K562 (cell line): ENCODE measurements around the gene MRPS31. TPM values are rescaled to one million over a fixed set of nuclear protein-coding genes. Genes with fewer than 3 reads are reported as not detected.

Source experiments
- ATAC-seq: fragments of 200-7000 bp; cut with Tn5 transposase; 3 replicates; pipeline ENCODE4 v1.9.1; 2020; ENCODE audit warnings: moderate library complexity
- BruUV-seq: library from RNA; stranded (reverse); fragments of 400-500 nt; replicated peaks from 2 replicates; lab custom pipeline; 2021; lab: Mats Ljungman, UMichigan
- CTCF ChIA-PET: fragments of 300-600 bp; formaldehyde crosslinking; extraction: SDS; loops from one replicate; lab custom pipeline; 2021; ENCODE audit warnings: low intra/inter-chr PET ratio; lab: Yijun Ruan, JAX
- POLR2A ChIA-PET: fragments of 300-600, 350-650 bp; sonication (Branson Sonifier 250); formaldehyde crosslinking; extraction: SDS; loops from one replicate; lab custom pipeline; 2021; ENCODE audit warnings: antibody characterized with exemption, inconsistent platforms; lab: Yijun Ruan, JAX
- DNase-seq, 4 experiments: peaks; one replicate each; pipeline versions ENCODE4 v3.0.0 to v3.0.0-alpha.2; 2011 to 2018; ENCODE audit warnings: low spot score in 3 of 4, mixed read lengths in 3 of 4; ENCODE audit errors: extremely low read depth in 1 of 4
- FAIRE-seq: peaks from 2 replicates; lab custom pipeline; 2011; peaks lifted over from hg19 to GRCh38; lab: Jason Lieb, UNC
- H2AFZ ChIP-seq: 2 replicates; pipeline ENCODE4 v1.6.0; 2011; ENCODE audit warnings: low read depth, low read length, control low read depth, inconsistent platforms
- H3K27ac ChIP-seq: fragments of 200-600 bp; 3 replicates; pipeline ENCODE4 v1.8.0; 2011; ENCODE audit warnings: low read depth, mild to moderate bottlenecking, control low read depth, inconsistent platforms, low read length, moderate library complexity, mixed read lengths; ENCODE audit errors: extremely low read depth
- H3K27me3 ChIP-seq, 2 experiments: fragments of 300-600 bp in 1 of 2; 2 replicates in 1 of 2; 3 replicates in 1 of 2; pipeline versions ENCODE4 v1.6.0 to v1.8.0; 2011; ENCODE audit warnings: inconsistent platforms in 2 of 2, low read length in 2 of 2, mild to moderate bottlenecking in 1 of 2, mixed read lengths in 1 of 2, moderate library complexity in 1 of 2; ENCODE audit not compliant: control insufficient read depth in 2 of 2, insufficient read depth in 2 of 2
- H3K36me3 ChIP-seq: fragments of 300-600 bp; 3 replicates; pipeline ENCODE4 v1.8.0; 2011; ENCODE audit warnings: mild to moderate bottlenecking, low read length, inconsistent platforms; ENCODE audit not compliant: control insufficient read depth, insufficient read depth
- H3K4me1 ChIP-seq, 2 experiments: fragments of 200-600 bp in 1 of 2; replicated peaks in 1 of 2; 2 replicates in 1 of 2; 3 replicates in 1 of 2; pipeline versions ENCODE4 v1.5.1 to v1.8.0; 2011; ENCODE audit warnings: inconsistent platforms in 2 of 2, low read length in 2 of 2, mild to moderate bottlenecking in 1 of 2, mixed read lengths in 1 of 2, moderate library complexity in 1 of 2; ENCODE audit not compliant: control insufficient read depth in 2 of 2, insufficient read depth in 2 of 2
- H3K4me2 ChIP-seq: 2 replicates; pipeline ENCODE4 v1.6.1; 2011; ENCODE audit warnings: low read length, control low read depth, inconsistent platforms, mixed read lengths; ENCODE audit not compliant: insufficient read depth
- H3K4me3 ChIP-seq: fragments of 200-600 bp; sonication (generic), shearing (Covaris generic); 2 replicates; pipeline ENCODE4 v1.5.1; 2016; ENCODE audit warnings: control low read depth, inconsistent platforms
- H3K79me2 ChIP-seq: fragments of 200-600 bp; 3 replicates; pipeline ENCODE4 v1.8.0; 2011; ENCODE audit warnings: low read length, inconsistent platforms; ENCODE audit not compliant: control insufficient read depth, insufficient read depth
- H3K9ac ChIP-seq, 2 experiments: 2 replicates each; pipeline versions ENCODE4 v1.6.0 to v1.6.1; 2011; ENCODE audit warnings: low read depth in 2 of 2, low read length in 2 of 2, control low read depth in 1 of 2, inconsistent platforms in 1 of 2, mild to moderate bottlenecking in 1 of 2, mixed read lengths in 1 of 2; ENCODE audit not compliant: insufficient read depth in 1 of 2
- H3K9me1 ChIP-seq: one replicate; pipeline ENCODE4 v1.6.0; 2011; ENCODE audit warnings: inconsistent platforms, mild to moderate bottlenecking, low read length, moderate library complexity; ENCODE audit not compliant: control insufficient read depth, insufficient read depth
- H3K9me3 ChIP-seq: replicated peaks from 2 replicates; pipeline ENCODE4 v1.5.1; 2011; ENCODE audit warnings: low read depth, low read length, inconsistent platforms; ENCODE audit not compliant: control insufficient read depth, insufficient read depth
- H4K20me1 ChIP-seq: replicated peaks from 2 replicates; pipeline ENCODE4 v1.6.1; 2011; ENCODE audit warnings: low read length, inconsistent platforms, mixed read lengths; ENCODE audit not compliant: control insufficient read depth, insufficient read depth
- ARID1B ChIP-seq: fragments of 450-650 bp; IDR thresholded peaks from 2 replicates; pipeline ENCODE4 v1.6.1; 2016; ENCODE audit warnings: antibody characterized with exemption, mild to moderate bottlenecking, inconsistent platforms
- ATF3 ChIP-seq, 2 experiments: fragments of 450-650 bp in 1 of 2; sonication (generic) in 1 of 2; formaldehyde crosslinking in 1 of 2; IDR thresholded peaks in 1 of 2; conservative IDR thresholded peaks in 1 of 2; 2 replicates each; pipeline versions ENCODE4 v1.6.1 to v1.8.1; 2016 to 2023; ENCODE audit warnings: mild to moderate bottlenecking in 2 of 2, moderate library complexity in 2 of 2, inconsistent platforms in 1 of 2, missing genetic modification reagents in 1 of 2
- ATF7 ChIP-seq: fragments of 450-650 bp; IDR thresholded peaks from 2 replicates; pipeline ENCODE4 v1.7.1; 2014; ENCODE audit warnings: mild to moderate bottlenecking, moderate library complexity
- CGGBP1 ChIP-seq: fragments of 250-450 bp; sonication (Bioruptor Pico); IDR thresholded peaks from 2 replicates; pipeline ENCODE4 v1.9.0; 2021; ENCODE audit warnings: mild to moderate bottlenecking
- HMBOX1 ChIP-seq: sonication (generic); IDR thresholded peaks from 2 replicates; pipeline ENCODE4 v1.6.1; 2016
- JUN ChIP-seq, 2 experiments: sonication (generic) in 1 of 2; formaldehyde crosslinking in 1 of 2; IDR thresholded peaks; 2 replicates each; pipeline versions ENCODE4 v1.6.1 to v1.8.0; 2012 to 2022; ENCODE audit warnings: borderline replicate concordance in 2 of 2, mild to moderate bottlenecking in 2 of 2, improper control_type of control experiment in 1 of 2, low read depth in 1 of 2, low read length in 1 of 2, missing genetic modification reagents in 1 of 2
- JUND ChIP-seq, 2 experiments: IDR thresholded peaks; 2 replicates in 1 of 2; 3 replicates in 1 of 2; pipeline ENCODE4 v1.6.1; 2011; ENCODE audit warnings: borderline replicate concordance in 2 of 2, low read depth in 2 of 2, low read length in 2 of 2, improper control_type of control experiment in 1 of 2, missing biosample characterization in 1 of 2, missing genetic modification characterization in 1 of 2, missing genetic modification reagents in 1 of 2
- PHF20 ChIP-seq: fragments of 450-650 bp; IDR thresholded peaks from 2 replicates; pipeline ENCODE4 v1.6.1; 2018; ENCODE audit not compliant: partially characterized antibody
- SETDB1 ChIP-seq: IDR thresholded peaks from one replicate; pipeline ENCODE4 v1.6.1; 2012; ENCODE audit warnings: low read length, control low read depth, inconsistent platforms
- SPI1 ChIP-seq: IDR thresholded peaks from 2 replicates; pipeline ENCODE4 v1.6.1; 2011; ENCODE audit warnings: low read depth, low read length, control low read depth, borderline replicate concordance
- WGBS: fragments of 100-300 bp; shearing (Covaris generic); methylation state at CpG from one replicate; pipeline ENCODE4 v1.1.6; 2016; ENCODE audit warnings: low coverage, mixed read lengths; ENCODE audit not compliant: insufficient coverage; ENCODE audit errors: missing lambda C conversion rate; 5-methylcytosine and 5-hydroxymethylcytosine counted together
- in situ Hi-C: fragments of 300-500 bp; cut with MboI; formaldehyde crosslinking; loops from 4 replicates; pipeline ENCODE4 v1.15.0; 2018; ENCODE audit warnings: inconsistent platforms, mixed read lengths
- intact Hi-C: fragments of 100-400 bp; cut with micrococcal nuclease; formaldehyde crosslinking; loops from 2 replicates; pipeline ENCODE4 v1.14.2; 2022
- polyA plus RNA-seq, 8 experiments: library from polyadenylated mRNA; depleted of rRNA in 4 of 8; stranded (reverse) in 5 of 8; unstranded in 3 of 8; fragments of >200 nt; fragmentation: Nextera tagmentation in 2 of 8; fragmentation: Illumina TruSeq in 1 of 8; extraction: Ambion mirVana in 2 of 8; extraction: Trizol in 1 of 8; gene quantifications; 2 replicates each; pipeline versions ENCODE4 v1.2.1 to v1.2.3, GENCODE V29; 2011 to 2014; ENCODE audit warnings: inconsistent platforms in 1 of 8, missing spikeins in 1 of 8
- total RNA-seq, 7 experiments: library from RNA; depleted of rRNA in 6 of 7; stranded (reverse); fragments of >200 nt in 6 of 7; fragmentation: Illumina TruSeq in 2 of 7; extraction: Trizol in 2 of 7; gene quantifications; 2 replicates each; pipeline versions ENCODE4 v1.2.1 to v1.2.3, GENCODE V29; 2011 to 2021; ENCODE audit warnings: low replicate concordance in 1 of 7

MRPS31 gene
- total and polyA plus RNA-seq, 9 of the 15 experiments (the other 6 are each of a cell fraction or from before 2014, with no cell fraction given): 20.3 to 57.8 (median 37.1) TPM

GRCh38 chr13:40787062-40787461 lies 16.1 kb upstream of the MRPS31 start:
- no peak overlapping the region for H3K4me3 ChIP-seq
- no peaks in the 10 kb centered on the region for H4K20me1 ChIP-seq
- H3K4me2 ChIP-seq: no peak overlapping the region; the same call in 1 of the 2 replicates
- no peaks in the 10 kb centered on the region for H3K27me3 ChIP-seq
- FAIRE-seq (no peak), ATAC-seq (no peak), DNase-seq (peak in 1 of 4 experiments; percentile 17)
- H3K9ac ChIP-seq: no peak overlapping the region
- H2AFZ ChIP-seq: no peak overlapping the region
- H3K9me1 ChIP-seq: no peaks in the 10 kb centered on the region
- in situ Hi-C loops: loop anchor here (25.0 kb wide), 1 partner anchor 275 kb away; the partner anchor contains the start of gene WBP4
- H3K4me1 ChIP-seq: peaks cover 13 to 20% of the 10 kb centered on the region in 2 experiments
- peaks cover 18% of the 10 kb centered on the region; the same call in 2 of the 3 replicates for H3K79me2 ChIP-seq
- peak overlapping the region; percentile 12; the same call in 2 of the 3 replicates for H3K27ac ChIP-seq
- BruUV-seq: no TSS peak
- POLR2A ChIA-PET: interaction anchor here (0.6 kb wide), 1 partner anchor 881 kb away, joined by 5 read pairs; no protein-coding TSS in a partner anchor
- H3K9me3 ChIP-seq: no peaks in the 10 kb centered on the region
- 14% methylated on average over 5 of the region's 5 CpGs for WGBS
- CTCF ChIA-PET: no interaction called here
- H3K36me3 ChIP-seq: no peaks in the 10 kb centered on the region
- peak; percentile 52; the same call in 1 of the 2 replicates for TF ChIP-seq HMBOX1
- TF ChIP-seq ATF7: peak; percentile 74
- TF ChIP-seq ARID1B: 0 out of 2 replicates have a peak, but pooled peaks have one; percentile 13
- TF ChIP-seq CGGBP1 (CRISPR knock-in tag): no peak
- no peak for TF ChIP-seq SPI1
- 0 out of 2 replicates have a peak, but pooled peaks have one; percentile 24 for TF ChIP-seq JUN (IDR thresholded peaks at IDR 0.05; ENCODE audit: borderline replicate concordance, low read depth, low read length)
- no peak for TF ChIP-seq JUN (CRISPR knock-in tag; IDR thresholded peaks at IDR 0.05; ENCODE audit: borderline replicate concordance)
- TF ChIP-seq ATF3 (IDR thresholded peaks at IDR 0.05): peak; percentile 72
- no peak for TF ChIP-seq ATF3 (CRISPR knock-in tag; conservative IDR thresholded peaks at IDR 0.05)
- peak; percentile 56; the same call in 1 of the 2 replicates for TF ChIP-seq JUND (IDR thresholded peaks at IDR 0.05; ENCODE audit: borderline replicate concordance, low read depth, low read length)
- TF ChIP-seq JUND (tag; IDR thresholded peaks at IDR 0.05; ENCODE audit: borderline replicate concordance, low read depth, low read length): 0 out of 3 replicates have a peak, but pooled peaks have one; percentile 20
- TF ChIP-seq PHF20: no peak
- no peak for TF ChIP-seq SETDB1
- TF ChIP-seq, all 486 proteins: peak for 6
- intact Hi-C loops: loop anchor here (10.0 kb wide), 1 partner anchor 238 kb away; no protein-coding TSS in a partner anchor
